ENCODE results near the gene GRIFIN.
"Not testable (repeated sequence)": the region's sequence is repeated elsewhere in the genome, so short reads cannot be mapped to it uniquely, and the experiment has no call there.

Gene GRIFIN

GRCh38 chr7:2478399-2478785, 2.2 kb upstream of the GRIFIN start:
- no peak for DNase-seq (ENCODE audit: low read depth)

GRCh38 chr7:2477447-2478398, 1.5 kb upstream of the GRIFIN start:
- peak; percentile 77 for DNase-seq (ENCODE audit: low read depth)

- no peak for DNase-seq (ENCODE audit: low read depth)
Measured at GRCh38 chr7:2476776-2477446, 713 bp upstream of the GRIFIN start.

GRCh38 chr7:2475678-2476015, 551 bp downstream of the GRIFIN start:
- DNase-seq (ENCODE audit: low read depth) = no peak

- no peak for DNase-seq (ENCODE audit: low read depth)
Measured at GRCh38 chr7:2474813-2475677, 1.2 kb downstream of the GRIFIN start.

GRCh38 chr7:2474224-2474623, 2.0 kb downstream of the GRIFIN start:
- no peak for DNase-seq (ENCODE audit: low read depth)

- DNase-seq (ENCODE audit: low read depth) = no peak
Measured at GRCh38 chr7:2473496-2474180, 2.6 kb downstream of the GRIFIN start.

GRCh38 chr7:2472739-2473138, 3.5 kb downstream of the GRIFIN start:
- no peak for DNase-seq (ENCODE audit: low read depth)

- DNase-seq (ENCODE audit: low read depth) = peak; percentile 19
Measured at GRCh38 chr7:2471396-2471795, 4.8 kb downstream of the GRIFIN start.

GRCh38 chr7:2471022-2471329, 5.2 kb downstream of the GRIFIN start:
- DNase-seq (ENCODE audit: low read depth) = peak; percentile 48

GRCh38 chr7:2470204-2471021, 5.8 kb downstream of the GRIFIN start:
- DNase-seq (ENCODE audit: low read depth) = no peak

- not testable (repeated sequence) for DNase-seq (ENCODE audit: low read depth)
Measured at GRCh38 chr7:2469460-2470203, 6.6 kb downstream of the GRIFIN start.

- no peak for DNase-seq (ENCODE audit: low read depth)
Measured at GRCh38 chr7:2468227-2468626, 8.0 kb downstream of the GRIFIN start.

GRCh38 chr7:2466675-2467074, 9.5 kb downstream of the GRIFIN start:
- no peak for DNase-seq (ENCODE audit: low read depth)

GRCh38 chr7:2465928-2466327, 10.3 kb downstream of the GRIFIN start:
- no peak for DNase-seq (ENCODE audit: low read depth)

GRCh38 chr7:2462731-2463130, 13.5 kb downstream of the GRIFIN start:
- DNase-seq (ENCODE audit: low read depth) = no peak

GRCh38 chr7:2461268-2462026, 14.8 kb downstream of the GRIFIN start:
- no peak for DNase-seq (ENCODE audit: low read depth)

- DNase-seq (ENCODE audit: low read depth) = no peak
Measured at GRCh38 chr7:2460641-2461040, 15.6 kb downstream of the GRIFIN start.

GRCh38 chr7:2460188-2460587, 16.0 kb downstream of the GRIFIN start:
- no peak for DNase-seq (ENCODE audit: low read depth)

GRCh38 chr7:2459674-2460073, 16.5 kb downstream of the GRIFIN start:
- DNase-seq (ENCODE audit: low read depth) = no peak
